DMS53 treated with DMSO at 0.1 percent for 48 hours (cell line): Measurements from ENCODE around the gene RPTOR.
"Not testable (repeated sequence)": the region's sequence is repeated elsewhere in the genome, so short reads cannot be mapped to it uniquely, and the experiment has no call there.

Experiments used
- DNase-seq: peaks from one replicate; lab custom pipeline; 2025; ENCODE audit not compliant: unreplicated experiment; lab: John Stamatoyannopoulos, UW

Gene RPTOR

DNA sequence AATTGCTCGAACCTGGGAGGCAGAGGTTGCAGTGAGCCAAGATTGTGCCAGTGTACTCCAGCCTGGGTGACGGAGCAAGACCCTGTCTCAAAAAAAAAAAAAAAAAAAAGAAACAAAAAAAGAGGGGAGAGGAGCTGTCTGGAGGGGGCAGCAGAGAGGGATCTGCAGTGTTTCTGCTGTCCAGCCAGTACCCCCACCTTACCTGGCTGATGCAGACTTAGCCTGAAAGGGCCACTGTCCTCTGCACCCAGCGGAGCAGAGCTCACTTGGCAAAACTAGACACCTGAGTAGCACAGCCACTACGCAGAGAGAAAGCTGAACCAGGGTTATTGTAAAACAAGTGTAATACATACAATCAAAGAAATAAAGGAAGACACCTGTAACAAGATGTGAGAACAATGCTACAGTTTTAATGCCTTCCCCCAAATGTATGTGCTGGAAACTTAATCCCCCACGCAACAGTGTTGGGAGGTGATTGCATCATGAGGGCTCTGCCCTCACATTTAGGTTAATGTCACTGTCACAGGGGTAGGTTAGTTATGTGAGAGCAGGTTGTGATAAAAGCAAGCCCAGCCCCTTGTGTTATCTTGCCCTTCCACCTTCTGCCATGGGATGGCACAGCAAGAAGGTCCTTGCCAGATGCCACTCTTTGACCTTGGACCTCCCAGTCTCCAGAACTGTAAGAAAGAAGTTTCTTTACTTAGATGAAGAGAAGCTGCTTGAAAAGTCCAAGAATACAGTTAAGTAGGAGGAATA lies 211.2 kb downstream of the RPTOR start:
- DNase-seq: no peak

DNA sequence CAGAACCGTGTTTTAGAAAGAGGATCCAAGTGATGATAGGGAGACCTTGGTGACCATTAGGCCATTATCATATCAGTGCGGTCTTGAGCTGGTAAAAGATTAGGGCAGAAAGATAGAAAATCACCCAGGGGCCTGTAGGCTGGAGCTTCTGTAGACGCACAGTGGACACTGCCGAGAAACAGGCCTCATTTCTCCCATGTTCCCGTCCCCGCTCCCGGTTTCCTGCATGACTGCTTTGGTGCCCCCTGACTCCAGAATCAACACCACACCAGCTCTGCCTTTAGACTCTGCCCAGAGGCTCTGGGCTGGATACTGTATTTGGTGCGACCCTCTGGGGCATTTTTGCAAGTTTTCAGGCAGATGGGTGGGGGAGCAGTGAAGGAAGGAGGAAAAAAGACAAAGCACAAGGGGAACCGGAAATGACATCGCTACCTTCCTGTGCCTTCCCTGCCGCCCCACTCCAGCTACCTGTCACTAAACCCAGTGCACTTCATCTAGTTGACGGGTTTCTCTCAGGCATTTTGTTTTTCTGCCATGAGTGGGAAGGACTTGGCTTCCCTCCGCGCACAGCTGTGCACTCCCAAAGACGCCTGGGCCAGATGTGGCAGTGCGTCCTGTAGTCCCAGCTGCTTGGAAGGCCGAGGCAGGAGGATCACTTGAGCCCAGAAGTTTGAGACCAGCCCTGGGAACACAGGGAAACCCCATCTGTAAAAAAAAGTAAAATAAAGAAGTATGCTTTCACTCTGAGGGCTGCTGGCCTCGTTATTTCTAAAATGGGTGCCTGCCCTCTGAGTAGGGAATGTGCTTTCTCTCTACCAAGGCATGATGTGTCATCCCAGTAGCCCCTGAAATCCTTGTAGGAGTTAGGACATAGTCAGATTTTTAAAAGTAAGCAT lies 214.1 kb downstream of the RPTOR start:
- DNase-seq: no peak

DNA sequence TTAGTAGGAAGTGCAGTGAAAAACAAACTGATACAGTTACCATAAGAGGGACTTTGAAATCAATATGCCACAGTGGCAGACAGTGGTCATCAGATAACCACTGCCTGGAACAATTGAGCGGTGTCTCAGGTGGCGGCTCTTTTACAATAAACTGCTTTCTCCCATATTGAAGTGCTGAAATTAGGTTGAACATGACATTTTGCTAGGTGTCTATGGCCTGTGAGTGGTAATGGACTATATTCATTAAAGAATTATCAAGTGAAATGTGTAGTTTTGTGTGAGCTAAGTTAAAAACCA lies 214.7 kb downstream of the RPTOR start:
- no peak for DNase-seq

DNA sequence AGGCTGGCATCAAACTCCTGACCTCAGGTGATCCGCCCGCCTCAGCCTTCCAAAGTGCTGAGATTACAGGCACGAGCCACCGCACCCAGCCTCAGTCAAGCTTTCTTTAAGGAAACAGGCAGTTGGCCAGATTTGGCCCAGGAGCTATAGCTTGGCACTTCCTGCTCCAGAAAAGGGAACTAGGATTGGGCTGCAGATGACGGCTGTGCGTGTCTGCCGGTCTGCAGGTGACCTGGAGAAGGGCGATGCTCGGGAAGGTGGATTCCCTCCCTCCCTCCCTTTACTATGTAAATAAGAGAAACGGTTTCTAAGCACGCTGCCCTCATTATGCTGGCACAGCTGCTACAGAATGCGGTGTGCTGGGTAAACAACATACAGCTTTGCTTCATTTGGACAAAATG lies 215.9 kb downstream of the RPTOR start:
- peak; percentile 97 for DNase-seq

DNA sequence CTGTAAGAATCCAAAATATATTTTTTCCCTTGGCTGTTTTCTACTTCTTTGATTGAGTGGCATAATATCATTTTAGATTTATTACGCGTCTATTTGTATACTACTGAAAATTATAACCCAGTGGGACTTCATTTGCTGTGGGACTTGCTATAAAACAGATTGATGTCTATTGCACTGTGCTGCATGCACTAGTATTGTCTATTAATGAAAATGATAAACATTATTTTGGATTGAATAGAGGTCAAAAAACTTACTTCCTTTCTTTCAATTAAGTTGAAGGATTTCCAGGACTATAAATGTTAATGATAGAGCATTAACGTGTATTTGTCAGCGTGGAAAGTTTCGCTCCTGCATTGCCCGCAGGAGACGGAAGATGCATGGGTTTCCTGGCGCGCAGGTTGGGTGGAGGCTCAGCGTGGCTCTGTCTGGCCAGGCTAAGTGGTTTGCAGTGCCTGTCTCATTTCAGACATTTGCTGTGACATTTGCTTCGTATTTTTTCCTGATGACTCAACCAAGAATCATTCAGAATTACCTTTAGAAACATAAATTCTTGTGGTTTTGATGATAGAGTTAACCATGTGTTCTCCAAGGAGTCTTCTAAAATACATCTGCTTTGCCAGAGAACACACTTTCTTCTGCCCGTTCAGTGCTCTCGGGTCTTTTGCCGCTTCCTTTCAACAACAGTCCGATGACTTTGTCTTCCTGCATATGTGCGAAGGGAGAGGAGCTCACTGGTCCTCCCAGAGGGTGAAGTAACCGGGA lies 216.7 kb downstream of the RPTOR start:
- DNase-seq: peak; percentile 25

DNA sequence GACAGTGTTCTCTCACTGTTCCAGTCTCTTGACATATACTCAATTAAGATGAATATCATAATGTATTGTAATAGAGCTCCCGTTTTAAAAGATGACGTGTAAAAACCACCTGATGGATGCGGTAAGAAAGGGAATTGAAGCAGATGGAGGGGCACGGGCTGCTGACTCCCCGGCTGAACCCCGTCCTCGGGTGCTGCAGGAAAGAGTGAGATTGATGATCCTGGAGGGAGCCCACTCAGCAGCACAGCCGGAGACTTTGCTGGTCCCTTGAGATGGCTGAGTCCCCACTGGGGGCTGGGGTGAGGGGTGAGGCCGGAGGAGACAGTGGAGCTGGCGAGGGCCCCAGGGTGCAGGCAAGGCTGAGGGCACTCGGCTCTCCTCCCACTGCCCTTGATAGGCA lies 217.4 kb downstream of the RPTOR start:
- DNase-seq: no peak

DNA sequence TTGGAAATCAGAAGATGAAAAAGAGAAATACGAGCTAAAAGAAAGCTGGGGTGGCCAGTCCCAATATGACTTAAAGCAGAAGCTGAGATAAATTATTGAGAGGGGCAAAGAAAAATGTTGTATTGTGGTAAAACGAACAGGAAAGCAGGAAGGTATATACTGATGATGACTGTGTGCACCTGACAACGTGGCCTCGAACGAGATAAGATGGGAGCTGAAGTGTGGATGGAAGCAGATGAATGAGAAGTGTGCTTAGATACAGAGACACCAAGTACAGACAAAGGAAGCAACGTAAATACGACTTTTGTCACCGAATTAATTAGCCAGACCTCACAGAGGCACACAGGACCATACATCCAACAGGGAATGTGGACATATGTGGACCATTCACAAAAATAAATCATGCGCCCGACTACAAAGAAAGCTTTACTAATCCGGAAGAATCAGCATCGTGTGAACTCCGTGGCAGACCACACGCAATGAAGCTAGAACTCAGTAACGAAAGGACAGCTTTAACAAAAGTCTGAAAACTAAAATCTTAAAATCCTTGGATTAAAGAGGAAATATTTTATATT lies 218.7 kb downstream of the RPTOR start:
- DNase-seq: no peak

DNA sequence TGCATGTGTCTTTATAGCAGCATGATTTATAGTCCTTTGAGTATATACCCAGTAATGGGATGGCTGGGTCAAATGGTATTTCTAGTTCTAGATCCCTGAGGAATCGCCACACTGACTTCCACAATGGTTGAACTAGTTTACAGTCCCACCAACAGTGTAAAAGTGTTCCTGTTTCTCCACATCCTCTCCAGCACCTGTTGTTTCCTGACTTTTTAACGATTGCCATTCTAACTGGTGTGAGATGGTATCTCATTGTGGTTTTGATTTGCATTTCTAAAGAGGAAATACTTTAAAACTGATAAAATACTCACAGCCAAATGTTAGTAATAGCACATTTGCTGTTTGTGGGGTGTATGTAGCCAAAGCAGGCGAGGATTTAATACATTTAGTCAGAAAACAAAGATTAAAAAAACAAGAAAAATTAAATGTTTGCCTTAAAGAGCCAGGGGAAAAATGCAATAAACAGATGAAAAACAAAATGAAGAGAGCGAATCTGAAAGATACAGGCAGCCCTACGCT lies 220.0 kb downstream of the RPTOR start:
- DNase-seq: not testable (repeated sequence)

DNA sequence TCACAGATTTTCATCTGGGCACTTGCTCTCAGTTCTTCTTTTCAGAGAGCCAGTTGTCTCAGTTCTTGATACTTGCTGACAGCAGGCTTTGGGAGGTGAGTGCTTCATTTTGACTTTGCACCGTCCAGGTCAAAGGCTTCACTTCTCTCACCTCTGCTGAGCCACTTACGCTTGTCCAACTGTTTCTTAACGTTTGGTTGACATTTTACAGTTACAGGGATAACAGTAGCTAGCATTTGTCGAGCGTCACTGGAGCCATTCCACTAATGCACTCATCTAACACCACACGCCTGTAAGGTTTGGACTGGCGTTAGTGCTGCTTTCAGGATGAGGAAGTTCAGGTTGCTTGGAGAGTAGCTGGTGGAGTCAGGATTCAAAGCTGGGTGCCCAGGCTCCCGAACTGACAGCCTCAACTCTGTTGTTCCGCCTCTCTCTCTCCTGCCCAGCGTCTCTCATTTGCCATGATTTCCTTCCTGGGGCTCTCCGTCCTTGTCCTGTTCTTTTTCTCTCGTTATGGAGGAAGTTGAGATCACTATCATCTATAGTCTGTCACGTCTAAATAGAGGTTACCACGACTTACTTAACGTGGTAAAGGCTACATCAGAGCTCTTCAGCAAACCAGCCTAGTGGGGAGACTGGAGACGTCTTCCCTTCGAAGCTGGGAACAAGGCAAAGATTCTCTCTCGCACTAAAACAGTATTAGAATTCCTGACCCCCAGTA lies 220.8 kb downstream of the RPTOR start:
- no peak for DNase-seq

DNA sequence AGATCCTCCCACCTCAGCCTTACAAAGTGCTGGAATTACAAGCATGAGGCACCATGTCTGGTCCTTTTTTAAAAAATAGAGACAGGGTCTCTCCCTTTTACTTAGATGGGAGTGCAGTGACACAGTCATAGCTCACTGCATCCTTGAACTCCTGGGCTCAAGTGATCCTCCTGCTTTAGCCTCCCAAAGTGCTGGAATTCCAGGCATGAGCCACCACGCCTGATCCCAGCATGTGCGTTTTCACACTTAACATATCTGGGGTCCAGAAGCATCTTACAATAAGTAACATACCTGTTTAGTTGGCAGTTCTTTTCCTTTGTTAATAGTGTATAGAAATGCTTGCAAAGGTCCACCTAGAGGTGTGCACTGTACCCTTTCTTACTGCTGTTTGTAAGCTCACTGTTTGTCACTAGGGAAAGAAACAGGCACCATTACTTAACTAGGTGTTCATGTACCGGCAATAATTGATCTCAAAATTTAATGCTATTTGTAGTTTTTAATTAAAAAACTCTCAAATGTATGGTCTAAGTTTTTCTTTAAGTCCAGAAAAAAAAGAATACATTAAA lies 221.7 kb downstream of the RPTOR start:
- no peak for DNase-seq

DNA sequence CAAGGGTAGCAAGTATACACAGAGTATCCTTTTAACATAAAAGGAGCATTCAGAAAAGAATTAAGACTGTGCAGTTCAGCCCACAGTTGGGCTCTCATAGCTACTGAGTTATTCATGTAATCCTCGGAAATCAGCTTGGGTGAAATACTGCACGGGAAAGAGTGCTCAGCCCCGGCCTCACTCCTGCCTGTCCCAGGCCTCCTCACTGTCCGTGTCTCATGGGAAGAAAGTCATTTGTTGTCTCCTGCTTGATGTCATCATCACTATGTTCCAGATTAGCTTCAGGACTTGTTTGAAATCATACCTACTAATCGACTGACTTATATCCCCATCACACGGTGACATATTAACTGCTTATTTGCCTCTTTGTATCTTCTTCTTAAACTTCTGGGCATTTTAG lies 223.8 kb downstream of the RPTOR start:
- no peak for DNase-seq

DNA sequence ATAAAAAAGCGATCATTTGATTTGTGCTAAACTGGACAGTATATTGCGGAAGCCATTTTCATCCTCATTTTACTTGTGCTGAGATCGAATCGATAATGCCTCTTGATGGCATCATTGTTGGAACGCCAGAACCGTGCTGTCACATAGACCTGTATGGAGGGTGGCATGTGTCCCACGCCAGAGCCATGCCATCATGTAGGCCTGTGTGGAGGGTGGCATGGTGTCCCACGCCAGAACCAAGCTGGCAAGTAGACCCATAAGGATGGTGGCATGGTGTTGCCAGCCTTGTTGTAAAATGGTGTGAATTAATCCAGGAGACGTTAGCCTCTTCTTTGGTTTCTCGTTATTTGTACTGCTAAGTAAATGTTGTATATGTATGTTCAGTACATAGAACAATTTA lies 224.3 kb downstream of the RPTOR start:
- no peak for DNase-seq

DNA sequence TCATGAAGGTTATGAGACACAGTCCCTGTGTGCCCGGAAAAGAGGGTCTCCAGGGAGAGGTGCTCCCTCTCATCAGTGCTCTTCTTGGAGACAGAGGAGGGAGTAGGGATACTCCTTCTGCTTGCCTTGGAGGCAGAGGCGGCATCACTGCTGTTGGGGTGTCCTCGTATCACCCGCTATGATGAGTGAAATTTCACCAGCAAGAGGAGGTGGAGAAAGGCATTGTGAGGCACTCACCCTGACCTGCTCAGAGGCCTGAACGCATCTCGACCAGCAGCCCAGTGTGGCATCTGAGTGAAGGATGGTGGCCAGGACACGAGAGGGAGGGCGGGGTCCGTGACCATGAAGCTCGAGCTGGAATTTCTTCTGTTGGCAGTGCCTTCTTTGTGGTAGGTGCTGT lies 224.9 kb downstream of the RPTOR start:
- no peak for DNase-seq

DNA sequence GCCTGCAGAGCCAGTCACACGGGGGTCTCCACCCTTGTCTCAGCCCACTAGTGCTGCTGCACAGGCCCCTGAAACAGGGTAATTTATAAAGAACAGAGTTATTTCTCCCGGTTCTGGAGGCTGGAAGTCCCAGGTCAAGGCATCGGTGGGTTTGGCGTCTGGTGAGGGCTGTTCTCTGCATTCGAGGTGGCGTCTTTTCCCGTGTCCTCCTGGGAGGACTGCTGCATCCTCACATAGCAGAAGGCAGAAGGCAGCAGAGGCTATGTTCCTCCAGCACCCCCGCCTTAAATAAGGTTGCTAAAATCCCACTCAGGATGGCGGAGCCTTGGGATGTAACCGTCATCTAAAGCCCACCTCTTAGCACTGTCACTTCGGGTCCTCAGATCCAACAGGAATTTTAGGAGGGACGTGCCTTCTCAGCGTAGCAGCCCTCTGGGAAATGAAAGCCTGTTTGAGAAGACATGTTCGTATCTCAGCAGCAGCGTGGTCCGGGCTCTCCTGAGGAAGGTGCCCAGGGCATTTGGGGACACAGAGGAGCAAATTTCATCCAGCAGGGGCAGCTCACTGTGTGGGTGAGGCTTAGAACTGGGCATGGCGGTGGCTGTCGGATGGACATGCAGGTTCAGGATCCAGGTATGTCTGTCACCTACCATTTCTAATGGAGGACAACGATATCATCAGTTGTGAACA lies 225.4 kb downstream of the RPTOR start:
- no peak for DNase-seq

DNA sequence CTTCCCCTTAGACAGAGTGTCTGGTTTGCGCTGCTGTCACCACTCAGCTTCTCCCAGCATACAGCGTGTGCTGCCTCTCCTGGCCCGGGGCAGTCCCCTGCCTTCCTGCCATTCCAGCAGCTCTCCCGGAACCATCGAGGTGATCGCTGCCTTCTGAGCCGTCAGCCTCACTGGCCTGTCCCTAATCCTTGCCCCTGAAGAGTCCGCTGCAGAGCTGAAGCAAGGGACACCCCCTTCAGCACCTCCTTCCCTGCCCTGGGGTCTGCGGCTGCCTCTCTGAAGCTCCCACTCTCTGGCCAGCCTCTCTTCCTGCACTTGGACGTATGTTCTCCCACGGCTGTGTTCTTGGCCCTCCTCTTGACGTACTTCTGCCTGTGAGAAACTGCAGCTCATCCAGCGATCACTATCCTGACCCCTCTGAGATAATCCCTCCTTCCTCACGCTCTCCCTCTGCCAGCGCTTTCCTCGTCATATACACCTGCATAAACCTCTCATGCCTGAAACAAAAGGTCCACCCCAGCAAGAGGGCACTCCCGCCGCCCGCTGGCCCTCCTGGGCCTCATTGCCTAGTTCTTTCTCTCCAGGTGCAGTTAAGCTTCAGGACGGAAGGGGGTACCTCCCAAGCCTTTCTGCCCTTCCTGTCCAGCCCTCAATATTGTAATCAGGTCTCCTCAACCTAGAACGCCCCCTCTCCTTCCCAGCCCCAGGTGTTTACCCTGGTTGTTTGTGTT lies 226.4 kb downstream of the RPTOR start:
- DNase-seq: no peak

DNA sequence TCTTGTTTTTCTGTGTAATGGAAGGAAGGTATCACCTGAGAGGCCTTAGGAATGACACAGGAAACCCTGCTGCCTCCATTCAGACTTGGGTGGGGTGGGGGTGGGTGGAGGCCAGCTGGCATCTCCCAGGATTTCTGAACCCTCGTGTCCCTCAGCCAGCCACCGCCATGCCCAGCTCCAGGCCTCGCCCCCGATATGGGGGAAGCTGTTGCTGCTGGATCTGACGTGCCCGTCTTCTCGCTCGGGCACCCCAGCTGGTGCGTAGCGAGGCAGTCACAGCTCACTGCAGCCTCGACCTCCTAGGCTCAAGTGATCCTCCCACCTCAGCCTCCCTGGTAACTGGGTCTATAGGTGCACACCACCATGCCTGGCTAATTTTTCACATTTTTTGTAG lies 227.0 kb downstream of the RPTOR start:
- DNase-seq: no peak

DNA sequence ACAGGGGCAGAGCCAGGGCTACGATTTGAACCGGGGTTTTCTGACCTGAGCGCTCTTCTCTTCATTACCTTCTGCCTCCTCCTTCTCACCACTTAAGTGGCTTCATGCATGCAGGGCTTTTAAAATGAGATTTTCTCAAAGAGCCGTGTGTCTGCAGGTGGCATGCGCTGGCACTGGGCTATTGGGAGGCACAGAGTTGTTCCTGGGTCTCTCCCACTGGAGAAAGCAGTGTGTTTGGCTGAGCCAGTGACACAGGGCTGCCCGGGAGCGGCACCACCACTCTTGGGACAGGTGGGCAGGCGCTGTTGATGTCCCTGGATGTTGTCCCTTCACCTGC lies 228.2 kb downstream of the RPTOR start:
- DNase-seq: no peak

DNA sequence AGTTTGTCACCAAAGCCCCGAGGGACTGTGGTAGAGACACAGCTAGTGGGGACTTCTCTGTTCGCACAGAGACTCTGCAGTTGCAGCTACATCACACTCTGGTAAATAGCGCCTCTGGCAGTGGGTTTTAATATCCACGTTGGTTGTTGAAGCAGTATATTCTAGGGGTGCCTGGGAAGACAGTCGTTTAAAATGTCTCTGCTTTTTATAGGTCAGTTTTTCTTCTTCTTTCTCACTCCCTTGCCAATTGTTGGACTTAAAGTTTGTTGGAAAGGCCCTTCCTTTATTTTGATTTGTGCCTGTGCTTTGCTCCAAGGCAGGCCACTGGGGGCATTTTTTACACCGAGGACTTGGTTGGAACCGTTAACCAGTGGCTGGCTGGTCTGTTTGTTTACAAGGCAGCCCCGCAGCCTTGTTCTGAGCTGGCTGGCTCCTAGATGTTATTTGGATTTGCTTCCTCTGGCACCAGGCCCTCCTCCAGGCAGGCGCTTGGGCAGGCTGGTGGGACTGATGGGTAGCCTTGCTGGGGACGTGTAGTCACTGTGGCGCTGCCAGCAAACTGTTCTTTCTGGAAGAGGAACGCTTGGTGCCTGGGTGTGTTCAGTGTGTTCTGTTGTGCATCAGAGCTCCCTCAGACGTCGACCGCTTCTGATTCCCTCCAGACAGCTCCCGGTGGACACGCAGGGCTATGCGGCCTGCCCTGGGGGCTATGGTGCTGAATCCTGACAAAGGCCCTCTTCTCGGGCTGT lies 228.8 kb downstream of the RPTOR start:
- no peak for DNase-seq
